T-helper 17 cell (primary cell): Measurements from ENCODE around the gene TP53. TPM values are rescaled to one million over a fixed set of nuclear protein-coding genes. Genes with fewer than 3 reads are reported as not detected.

ENCODE experiments used
- ATAC-seq: fragments of 150-1000 bp; cut with Tn5 transposase; 2 replicates; pipeline ENCODE4 v1.10.0; 2021; ENCODE audit warnings: mild to moderate bottlenecking, moderate library complexity
- DNase-seq, 3 donors: peaks; one replicate each; pipeline versions ENCODE4 v3.0.0 to v3.0.0-alpha.2; 2020 to 2021
- H3K9me3 ChIP-seq: one replicate; pipeline ENCODE4 v1.7.0; 2013; ENCODE audit warnings: low read length, mild to moderate bottlenecking; ENCODE audit not compliant: control insufficient read depth, poor library complexity, severe bottlenecking
- H3K27ac Mint-ChIP-seq: one replicate; pipeline ENCODE4 v1.8.0; 2022; ENCODE audit warnings: mild to moderate bottlenecking, moderate library complexity, mixed read lengths
- H3K27me3 Mint-ChIP-seq: one replicate; pipeline ENCODE4 v1.8.0; 2022; ENCODE audit warnings: mixed read lengths
- H3K36me3 Mint-ChIP-seq: one replicate; pipeline ENCODE4 v1.8.0; 2022; ENCODE audit warnings: low read depth, mixed read lengths
- H3K4me1 Mint-ChIP-seq: one replicate; pipeline ENCODE4 v1.8.0; 2022; ENCODE audit warnings: mild to moderate bottlenecking, mixed read lengths
- H3K4me3 Mint-ChIP-seq: one replicate; pipeline ENCODE4 v1.8.0; 2022; ENCODE audit warnings: mild to moderate bottlenecking, moderate library complexity, mixed read lengths
- total RNA-seq, 4 donors: library from RNA in 2 of 4; stranded (reverse) in 2 of 4; gene quantifications; one replicate each; pipeline ENCODE4 v1.2.3 and lab custom pipeline; 2022 to 2026

TP53 gene
- total RNA-seq, 2 donors from 2014 or later = 61.2 to 66.2 TPM

GRCh38 chr17:7713782-7714181 is 26.5 kb upstream of the TP53 start:
- no peak for ATAC-seq
- no peak for DNase-seq
- H3K4me3 Mint-ChIP-seq = no peak overlapping the region
- peaks cover 39% of the 10 kb centered on the region for H3K4me1 Mint-ChIP-seq
- H3K36me3 Mint-ChIP-seq = peaks cover 14% of the 10 kb centered on the region
- H3K27me3 Mint-ChIP-seq = peaks cover 86% of the 10 kb centered on the region
- H3K27ac Mint-ChIP-seq = peak overlapping the region; percentile 47
- H3K9me3 ChIP-seq = no peaks in the 10 kb centered on the region

GRCh38 chr17:7712111-7712771 is 25.0 kb upstream of the TP53 start:
- peak; percentile 57 for ATAC-seq
- peaks cover 27% of the 10 kb centered on the region for H3K4me1 Mint-ChIP-seq
- H3K27ac Mint-ChIP-seq = no peak overlapping the region
- peaks cover 14% of the 10 kb centered on the region for H3K36me3 Mint-ChIP-seq
- no peak overlapping the region for H3K4me3 Mint-ChIP-seq
- H3K9me3 ChIP-seq = no peaks in the 10 kb centered on the region
- peaks cover 84% of the 10 kb centered on the region for H3K27me3 Mint-ChIP-seq
- no peak for DNase-seq

- Mint-ChIP-seq H3K36me3 (peaks cover 14% of the 10 kb centered on the region), H3K27ac (no peak overlapping the region), H3K4me1 (peaks cover 24% of the 10 kb centered on the region), H3K4me3 (no peak overlapping the region), H3K27me3 (peaks cover 87% of the 10 kb centered on the region)
- DNase-seq (no peak), ATAC-seq (no peak)
- no peaks in the 10 kb centered on the region for H3K9me3 ChIP-seq
Observed at GRCh38 chr17:7711051-7711755, 23.9 kb upstream of the TP53 start.

DNA sequence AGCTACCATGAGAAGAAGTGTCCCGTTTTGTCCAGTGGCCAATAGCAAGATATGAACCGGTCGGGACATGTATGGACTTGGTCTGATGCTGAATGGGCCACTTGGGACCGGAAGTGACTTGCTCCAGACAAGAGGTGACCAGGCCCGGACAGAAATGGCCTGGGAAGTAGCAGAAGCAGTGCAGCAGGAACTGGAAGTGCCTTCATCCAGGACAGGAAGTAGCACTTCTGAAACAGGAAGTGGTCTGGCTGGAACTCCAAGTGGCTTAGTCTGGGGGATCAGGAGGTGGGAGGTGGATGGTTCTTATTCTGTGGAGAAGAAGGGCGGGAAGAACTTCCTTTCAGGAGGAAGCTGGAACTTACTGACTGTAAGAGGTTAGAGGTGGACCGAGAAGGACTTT is 23.0 kb upstream of the TP53 start:
- Mint-ChIP-seq H3K36me3 (peaks cover 19% of the 10 kb centered on the region), H3K27me3 (peaks cover 86% of the 10 kb centered on the region), H3K4me3 (no peak overlapping the region), H3K4me1 (peaks cover 30% of the 10 kb centered on the region), H3K27ac (no peak overlapping the region)
- DNase-seq = no peak
- no peaks in the 10 kb centered on the region for H3K9me3 ChIP-seq
- ATAC-seq = no peak

- Mint-ChIP-seq H3K36me3 (peaks cover 19% of the 10 kb centered on the region), H3K27ac (no peak overlapping the region), H3K27me3 (peaks cover 84% of the 10 kb centered on the region), H3K4me3 (no peak overlapping the region), H3K4me1 (peaks cover 37% of the 10 kb centered on the region)
- ATAC-seq (no peak), DNase-seq (no peak)
- H3K9me3 ChIP-seq = no peaks in the 10 kb centered on the region
Observed at GRCh38 chr17:7709031-7709430, 21.7 kb upstream of the TP53 start.

DNA sequence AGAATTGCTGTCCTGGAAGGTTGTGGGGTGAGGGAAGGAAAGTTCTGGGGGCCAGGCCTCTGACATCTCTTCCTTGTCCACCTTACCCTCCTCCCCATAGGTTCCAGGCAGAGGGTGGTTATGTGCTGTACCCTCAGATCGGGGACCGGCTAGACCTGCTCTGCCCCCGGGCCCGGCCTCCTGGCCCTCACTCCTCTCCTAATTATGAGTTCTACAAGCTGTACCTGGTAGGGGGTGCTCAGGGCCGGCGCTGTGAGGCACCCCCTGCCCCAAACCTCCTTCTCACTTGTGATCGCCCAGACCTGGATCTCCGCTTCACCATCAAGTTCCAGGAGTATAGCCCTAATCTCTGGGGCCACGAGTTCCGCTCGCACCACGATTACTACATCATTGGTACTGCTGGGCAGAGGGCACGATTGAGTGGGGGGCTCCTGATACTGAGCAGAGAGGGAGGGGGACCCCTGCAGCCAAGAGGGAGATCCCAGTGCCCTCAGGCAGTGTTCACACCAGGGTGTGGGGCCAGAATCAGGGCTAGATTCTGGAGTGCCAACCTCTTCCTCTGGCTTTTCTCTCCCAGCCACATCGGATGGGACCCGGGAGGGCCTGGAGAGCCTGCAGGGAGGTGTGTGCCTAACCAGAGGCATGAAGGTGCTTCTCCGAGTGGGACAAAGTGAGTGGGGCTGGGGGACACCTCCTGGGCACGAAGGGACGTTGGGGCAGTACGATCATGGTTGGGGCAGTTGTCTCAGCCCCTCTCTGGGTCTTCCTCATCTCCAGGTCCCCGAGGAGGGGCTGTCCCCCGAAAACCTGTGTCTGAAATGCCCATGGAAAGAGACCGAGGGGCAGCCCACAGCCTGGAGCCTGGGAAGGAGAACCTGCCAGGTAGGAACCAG is 20.8 kb upstream of the TP53 start:
- H3K27ac Mint-ChIP-seq = no peak overlapping the region
- H3K9me3 ChIP-seq = no peaks in the 10 kb centered on the region
- no peak overlapping the region for H3K4me3 Mint-ChIP-seq
- no peak for DNase-seq
- peaks cover 84% of the 10 kb centered on the region for H3K27me3 Mint-ChIP-seq
- H3K4me1 Mint-ChIP-seq = peaks cover 32% of the 10 kb centered on the region
- peaks cover 17% of the 10 kb centered on the region for H3K36me3 Mint-ChIP-seq
- ATAC-seq = no peak

- ATAC-seq (no peak), DNase-seq (no peak)
- no peak overlapping the region for H3K27ac Mint-ChIP-seq
- peaks cover 17% of the 10 kb centered on the region for H3K36me3 Mint-ChIP-seq
- no peak overlapping the region for H3K4me3 Mint-ChIP-seq
- no peaks in the 10 kb centered on the region for H3K9me3 ChIP-seq
- H3K4me1 Mint-ChIP-seq = peaks cover 27% of the 10 kb centered on the region
- H3K27me3 Mint-ChIP-seq = peaks cover 81% of the 10 kb centered on the region
Observed at GRCh38 chr17:7707446-7707845, 20.2 kb upstream of the TP53 start.

GRCh38 chr17:7706631-7707354 is 19.5 kb upstream of the TP53 start:
- peaks cover 25% of the 10 kb centered on the region for H3K4me1 Mint-ChIP-seq
- no peak for ATAC-seq
- peaks cover 80% of the 10 kb centered on the region for H3K27me3 Mint-ChIP-seq
- peak overlapping the region; percentile 41 for H3K4me3 Mint-ChIP-seq
- H3K27ac Mint-ChIP-seq = no peak overlapping the region
- DNase-seq = no peak
- no peaks in the 10 kb centered on the region for H3K9me3 ChIP-seq
- H3K36me3 Mint-ChIP-seq = peaks cover 21% of the 10 kb centered on the region

DNA sequence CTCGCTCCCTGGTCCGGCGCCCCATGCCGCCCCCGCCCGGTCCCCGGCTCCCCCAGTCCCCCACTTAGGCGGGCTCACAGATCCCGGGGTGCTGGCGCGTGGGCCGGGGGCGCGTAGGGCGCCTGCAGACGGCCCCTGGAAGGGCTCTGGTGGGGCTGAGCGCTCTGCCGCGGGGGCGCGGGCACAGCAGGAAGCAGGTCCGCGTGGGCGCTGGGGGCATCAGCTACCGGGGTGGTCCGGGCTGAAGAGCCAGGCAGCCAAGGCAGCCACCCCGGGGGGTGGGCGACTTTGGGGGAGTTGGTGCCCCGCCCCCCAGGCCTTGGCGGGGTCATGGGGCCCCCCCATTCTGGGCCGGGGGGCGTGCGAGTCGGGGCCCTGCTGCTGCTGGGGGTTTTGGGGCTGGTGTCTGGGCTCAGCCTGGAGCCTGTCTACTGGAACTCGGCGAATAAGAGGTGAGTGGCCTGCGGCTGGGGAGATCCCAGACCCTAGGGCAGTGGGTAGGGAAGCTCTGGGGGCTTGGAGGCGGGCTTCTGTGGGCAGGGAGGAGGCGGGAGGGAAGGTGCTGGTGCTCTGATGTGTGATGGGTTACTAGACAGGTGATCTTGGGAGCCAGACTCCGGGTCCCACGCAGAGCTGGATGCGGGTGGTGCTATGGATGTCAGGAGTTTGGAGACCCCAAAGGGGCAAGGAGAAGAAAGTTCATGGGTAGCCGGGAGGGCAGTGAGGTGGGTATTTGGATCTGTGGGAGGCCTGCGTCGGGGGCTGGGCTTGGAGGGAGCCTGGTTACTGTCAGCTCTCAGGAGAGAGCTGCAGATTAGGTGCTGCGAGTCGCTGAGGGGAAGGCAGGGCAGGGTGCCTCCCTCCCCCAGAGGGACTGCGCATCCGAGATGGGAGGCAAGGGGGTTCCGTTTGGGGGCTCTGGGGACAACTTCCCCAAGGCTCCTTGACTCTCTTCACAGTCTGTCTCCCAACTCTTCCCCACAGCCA is 18.3 kb upstream of the TP53 start:
- ATAC-seq = peak; percentile 29
- peaks cover 20% of the 10 kb centered on the region for H3K36me3 Mint-ChIP-seq
- peaks cover 21% of the 10 kb centered on the region for H3K4me1 Mint-ChIP-seq
- H3K27me3 Mint-ChIP-seq = peaks cover 73% of the 10 kb centered on the region
- no peak for DNase-seq
- H3K9me3 ChIP-seq = no peaks in the 10 kb centered on the region
- H3K4me3 Mint-ChIP-seq = peak overlapping the region; percentile 76
- H3K27ac Mint-ChIP-seq = peak overlapping the region; percentile 87

DNA sequence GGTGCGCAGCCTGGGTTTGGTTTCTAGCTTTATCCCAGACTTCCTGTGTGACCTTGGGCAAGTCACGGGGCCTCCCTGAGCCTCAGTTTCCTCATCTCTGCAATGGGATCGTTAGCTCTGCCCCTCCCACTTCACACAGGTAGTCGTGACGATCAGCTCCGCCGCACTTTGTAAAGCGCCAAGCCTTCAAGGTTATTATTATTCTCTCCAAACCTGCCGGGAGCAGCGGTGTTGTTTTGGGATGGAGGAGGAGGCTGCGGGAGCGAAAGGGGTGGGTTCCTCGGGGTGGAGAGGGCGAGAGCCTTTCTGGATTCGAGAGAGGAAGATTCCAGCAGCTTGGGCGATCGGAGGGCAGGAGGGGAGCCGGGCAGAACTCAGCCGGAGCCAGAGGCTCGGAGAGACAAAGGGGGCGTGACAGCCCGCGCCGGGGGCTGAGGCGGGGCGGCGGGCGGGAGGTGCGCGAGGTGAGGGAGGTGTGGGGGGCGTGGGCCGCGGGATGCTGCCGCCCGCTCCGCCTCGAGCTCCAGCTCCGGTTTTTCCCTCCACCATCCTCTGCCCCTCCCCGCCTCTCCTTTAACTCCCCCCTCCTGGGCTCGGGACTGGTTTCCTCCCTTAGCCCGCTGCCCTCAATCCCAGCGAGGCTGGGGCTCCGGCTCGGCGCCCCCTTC is 17.4 kb upstream of the TP53 start, which contains the start of gene EFNB3:
Gene EFNB3, plus strand, starts transcription at position 602 of the 668 bp plus-strand sequence. CDS start 397 bp downstream, outside the sequence.
- ATAC-seq (peak; percentile 35), DNase-seq (no peak)
- peak within 1 kb of the TSS; percentile 82 for H3K4me3 Mint-ChIP-seq
- peaks cover 65% of the 10 kb centered on the region for H3K27me3 Mint-ChIP-seq
- peaks cover 15% of the 10 kb centered on the region for H3K4me1 Mint-ChIP-seq
- H3K27ac Mint-ChIP-seq = peak within 1 kb of the TSS; percentile 87
- no peaks in the 10 kb centered on the region for H3K9me3 ChIP-seq
- H3K36me3 Mint-ChIP-seq = peaks cover 18% of the 10 kb centered on the region

DNA sequence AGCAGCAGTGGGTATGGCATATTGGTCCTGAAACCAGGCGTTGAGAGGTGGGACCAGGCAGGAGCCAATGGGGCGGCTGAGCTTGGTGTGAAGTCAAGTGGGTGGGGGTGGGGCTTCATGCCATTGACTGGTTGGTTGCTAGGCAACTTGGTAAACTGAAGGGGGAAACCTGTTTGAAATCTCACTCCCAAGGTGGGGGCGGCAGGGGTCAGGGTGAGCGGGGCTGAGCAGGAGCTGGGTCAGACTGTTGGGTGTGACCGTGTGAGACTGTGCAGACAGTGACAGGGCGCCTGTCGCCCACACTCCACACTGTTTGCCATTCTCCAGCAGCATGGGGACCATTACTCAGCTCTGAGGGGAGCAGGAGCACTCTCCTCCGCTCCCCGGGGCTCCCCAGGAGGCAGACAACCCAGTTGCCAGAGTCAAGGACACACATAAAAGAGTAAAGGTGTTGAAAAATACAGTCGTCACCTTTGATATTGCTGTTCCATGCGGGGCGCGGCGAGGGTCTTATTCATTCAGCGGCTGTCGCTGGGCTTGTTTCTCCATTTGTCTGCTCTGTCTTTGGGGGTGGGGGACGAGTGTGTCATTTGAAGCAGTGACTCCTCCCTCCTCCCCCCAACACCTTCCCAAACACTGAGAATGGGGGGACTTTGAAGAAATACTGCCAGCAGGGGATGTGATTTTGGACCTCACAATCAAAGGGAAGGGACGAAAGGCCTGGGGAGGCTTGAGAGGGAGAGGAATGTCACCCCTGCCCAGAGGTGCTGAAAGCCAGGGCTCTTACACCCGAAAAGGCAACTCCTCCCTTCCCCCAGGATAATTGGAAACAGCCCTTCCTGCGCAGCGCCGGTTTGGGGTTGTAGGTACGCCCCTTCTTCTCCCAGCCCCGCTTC is 16.5 kb upstream of the TP53 start:
- H3K27ac Mint-ChIP-seq = no peak overlapping the region
- H3K36me3 Mint-ChIP-seq = peaks cover 18% of the 10 kb centered on the region
- H3K27me3 Mint-ChIP-seq = peaks cover 62% of the 10 kb centered on the region
- H3K4me3 Mint-ChIP-seq = peak overlapping the region; percentile 82
- peaks cover 15% of the 10 kb centered on the region for H3K4me1 Mint-ChIP-seq
- no peaks in the 10 kb centered on the region for H3K9me3 ChIP-seq
- ATAC-seq (peak; percentile 52), DNase-seq (no peak)
